T follicular helper cell (primary cell): ENCODE results near the gene PIN4.
"Not testable (repeated sequence)": the region's sequence is repeated elsewhere in the genome, so short reads cannot be mapped to it uniquely, and the experiment has no call there.

Source experiments
- DNase-seq: peaks from one replicate; pipeline ENCODE4 v3.0.0-alpha.2; 2020; ENCODE audit warnings: low read depth

The PIN4 gene

GRCh38 chrX:72201836-72202536 is 20.4 kb downstream of the PIN4 start:
- no peak for DNase-seq

GRCh38 chrX:72202792-72203401 is 21.3 kb downstream of the PIN4 start:
- DNase-seq: no peak

GRCh38 chrX:72203421-72203820 is 21.9 kb downstream of the PIN4 start:
- DNase-seq: no peak

GRCh38 chrX:72205706-72206105 is 24.1 kb downstream of the PIN4 start:
- no peak for DNase-seq

- no peak for DNase-seq
Measured at GRCh38 chrX:72207366-72207765, 25.8 kb downstream of the PIN4 start.

- DNase-seq: no peak
Measured at GRCh38 chrX:72208126-72208800, 26.7 kb downstream of the PIN4 start.

- DNase-seq: no peak
Measured at GRCh38 chrX:72216973-72217372, 35.4 kb downstream of the PIN4 start.

GRCh38 chrX:72220375-72220774 is 38.8 kb downstream of the PIN4 start:
- not testable (repeated sequence) for DNase-seq

- no peak for DNase-seq
Measured at GRCh38 chrX:72230290-72230689, 48.7 kb downstream of the PIN4 start.

- no peak for DNase-seq
Measured at GRCh38 chrX:72236841-72237240, 55.3 kb downstream of the PIN4 start.

GRCh38 chrX:72238183-72238582 is 56.6 kb downstream of the PIN4 start:
- no peak for DNase-seq

GRCh38 chrX:72238721-72239475 is 57.3 kb downstream of the PIN4 start, which contains the start of gene ERCC6L:
ERCC6L (minus strand) TSS chrX:72239027; CDS start chrX:72238911, 116 bp downstream.
- DNase-seq: peak; percentile 70

GRCh38 chrX:72240976-72241375 is 59.4 kb downstream of the PIN4 start:
- no peak for DNase-seq

GRCh38 chrX:72243472-72243871 is 61.9 kb downstream of the PIN4 start:
- no peak for DNase-seq

GRCh38 chrX:72245461-72246089 is 64.0 kb downstream of the PIN4 start:
- DNase-seq: peak; percentile 24

GRCh38 chrX:72247206-72247942 is 65.8 kb downstream of the PIN4 start:
- no peak for DNase-seq
